ENCODE measurements around the gene THAP8.

GRCh38 chr19:36100476-36100875 is 46.4 kb upstream of the THAP8 start:
- no peak for TF ChIP-seq POLR2A (IDR thresholded peaks at IDR 0.05; ENCODE audit: low read depth, low read length)
- no peak for TF ChIP-seq TAF1 (IDR thresholded peaks at IDR 0.05; ENCODE audit: borderline replicate concordance, low read depth, low read length)
